ENCODE data around the gene DPYSL3. TPM values are rescaled to one million over a fixed set of nuclear protein-coding genes. Genes with fewer than 3 reads are reported as not detected.

DPYSL3 gene
- total RNA-seq, 1 donor from 2014 or later, result 84.1 TPM

- DNase-seq (ENCODE audit: extremely low spot score, unreplicated experiment), result no peak
- peak; percentile 25 for TF ChIP-seq CTCF (IDR thresholded peaks at IDR 0.05)
- Mint-ChIP-seq H3K27ac (ENCODE audit: unreplicated experiment) (no peak overlapping the region), H3K9me3 (ENCODE audit: unreplicated experiment) (no peaks in the 10 kb centered on the region), H3K36me3 (ENCODE audit: unreplicated experiment) (peaks cover 39% of the 10 kb centered on the region), H3K4me3 (ENCODE audit: unreplicated experiment) (no peak overlapping the region), H3K4me1 (ENCODE audit: unreplicated experiment) (no peaks in the 10 kb centered on the region), H3K27me3 (ENCODE audit: unreplicated experiment) (no peaks in the 10 kb centered on the region)
Measured at GRCh38 chr5:147393874-147394672, 115.8 kb downstream of the DPYSL3 start.

- Mint-ChIP-seq H3K36me3 (ENCODE audit: unreplicated experiment) (peaks cover 29% of the 10 kb centered on the region), H3K27ac (ENCODE audit: unreplicated experiment) (no peak overlapping the region), H3K4me3 (ENCODE audit: unreplicated experiment) (no peak overlapping the region), H3K4me1 (ENCODE audit: unreplicated experiment) (no peaks in the 10 kb centered on the region), H3K27me3 (ENCODE audit: unreplicated experiment) (no peaks in the 10 kb centered on the region), H3K9me3 (ENCODE audit: unreplicated experiment) (no peaks in the 10 kb centered on the region)
- TF ChIP-seq CTCF (IDR thresholded peaks at IDR 0.05), result peak; percentile 57
- no peak for DNase-seq (ENCODE audit: extremely low spot score, unreplicated experiment)
Measured at GRCh38 chr5:147391781-147392180, 118.1 kb downstream of the DPYSL3 start.

- Mint-ChIP-seq H3K4me1 (ENCODE audit: unreplicated experiment) (no peaks in the 10 kb centered on the region), H3K4me3 (ENCODE audit: unreplicated experiment) (no peak overlapping the region), H3K27ac (ENCODE audit: unreplicated experiment) (no peak overlapping the region), H3K27me3 (ENCODE audit: unreplicated experiment) (no peaks in the 10 kb centered on the region), H3K36me3 (ENCODE audit: unreplicated experiment) (peaks cover 23% of the 10 kb centered on the region), H3K9me3 (ENCODE audit: unreplicated experiment) (no peaks in the 10 kb centered on the region)
- TF ChIP-seq CTCF (IDR thresholded peaks at IDR 0.05), result no peak
- no peak for DNase-seq (ENCODE audit: extremely low spot score, unreplicated experiment)
Measured at GRCh38 chr5:147390654-147391225, 119.1 kb downstream of the DPYSL3 start.

GRCh38 chr5:147388184-147389108, 121.4 kb downstream of the DPYSL3 start:
- Mint-ChIP-seq H3K4me1 (ENCODE audit: unreplicated experiment) (no peaks in the 10 kb centered on the region), H3K27ac (ENCODE audit: unreplicated experiment) (no peak overlapping the region), H3K4me3 (ENCODE audit: unreplicated experiment) (no peak overlapping the region), H3K9me3 (ENCODE audit: unreplicated experiment) (no peaks in the 10 kb centered on the region), H3K36me3 (ENCODE audit: unreplicated experiment) (peaks cover 9% of the 10 kb centered on the region), H3K27me3 (ENCODE audit: unreplicated experiment) (no peaks in the 10 kb centered on the region)
- TF ChIP-seq CTCF (IDR thresholded peaks at IDR 0.05), result no peak
- DNase-seq (ENCODE audit: extremely low spot score, unreplicated experiment), result no peak

All from osteocyte (in vitro differentiated cells).